CD8-positive, alpha-beta memory T cell (primary cell): ENCODE data around the gene PLA2G2F. TPM values are rescaled to one million over a fixed set of nuclear protein-coding genes. Genes with fewer than 3 reads are reported as not detected.
A peak's percentile ranks its signal among the peaks of the same experiment; 100 is the strongest.

Experiments used
- CTCF ChIA-PET: fragments of 350-600 bp; sonication (Branson Sonifier 250); formaldehyde crosslinking; loops from one replicate; lab custom pipeline; 2021; ENCODE audit warnings: antibody characterized with exemption; lab: Charles Lee
- POLR2A ChIA-PET: fragments of 350-600 bp; sonication (Branson Sonifier 250); formaldehyde crosslinking; loops from one replicate; lab custom pipeline; 2021; ENCODE audit warnings: antibody characterized with exemption; lab: Charles Lee
- DNase-seq, 5 donors: peaks; one replicate each; pipeline versions ENCODE4 v3.0.0 to v3.0.0-alpha.2; 2020 to 2022; ENCODE audit warnings: mixed read lengths in 1 of 5
- H3K27ac ChIP-seq: one replicate; pipeline ENCODE4 v1.7.0; 2013; ENCODE audit warnings: low read depth, mild to moderate bottlenecking, low read length, moderate library complexity
- H3K27me3 ChIP-seq: 2 replicates; pipeline ENCODE4 v1.7.0; 2013; ENCODE audit warnings: low read length, mild to moderate bottlenecking; ENCODE audit not compliant: insufficient read depth, poor library complexity, severe bottlenecking
- H3K36me3 ChIP-seq: 2 replicates; pipeline ENCODE4 v1.7.0; 2013; ENCODE audit warnings: mild to moderate bottlenecking, low read length, moderate library complexity; ENCODE audit not compliant: insufficient read depth
- H3K4me1 ChIP-seq: 2 replicates; pipeline ENCODE4 v1.7.0; 2013; ENCODE audit warnings: mild to moderate bottlenecking, low read length, moderate library complexity; ENCODE audit not compliant: insufficient read depth
- H3K4me3 ChIP-seq: 2 replicates; pipeline ENCODE4 v1.7.0; 2013; ENCODE audit warnings: mild to moderate bottlenecking, low read length
- H3K9me3 ChIP-seq: 2 replicates; pipeline ENCODE4 v1.7.0; 2013; ENCODE audit warnings: mild to moderate bottlenecking, low read length
- H3K27ac Mint-ChIP-seq, 8 donors: one replicate each; pipeline ENCODE4 v1.8.0; 2020 to 2021; ENCODE audit warnings: mixed read lengths in 8 of 8, mild to moderate bottlenecking in 6 of 8, inconsistent platforms in 3 of 8, moderate library complexity in 3 of 8
- H3K27me3 Mint-ChIP-seq, 2 donors: one replicate each; pipeline ENCODE4 v1.8.0; 2020 to 2021; ENCODE audit warnings: mixed read lengths in 2 of 2, mild to moderate bottlenecking in 1 of 2, moderate library complexity in 1 of 2
- H3K36me3 Mint-ChIP-seq, 3 donors: one replicate each; pipeline ENCODE4 v1.8.0; 2020 to 2021; ENCODE audit warnings: mixed read lengths in 3 of 3, inconsistent platforms in 1 of 3, mild to moderate bottlenecking in 1 of 3
- H3K4me1 Mint-ChIP-seq, 3 donors: one replicate each; pipeline ENCODE4 v1.8.0; 2020 to 2021; ENCODE audit warnings: mixed read lengths in 3 of 3, inconsistent platforms in 1 of 3, mild to moderate bottlenecking in 1 of 3
- H3K4me3 Mint-ChIP-seq, 7 donors: one replicate each; pipeline ENCODE4 v1.8.0; 2020 to 2021; ENCODE audit warnings: mixed read lengths in 7 of 7, mild to moderate bottlenecking in 6 of 7, moderate library complexity in 4 of 7, inconsistent platforms in 2 of 7
- H3K9me3 Mint-ChIP-seq, 5 donors: one replicate each; pipeline ENCODE4 v1.8.0; 2020 to 2022; ENCODE audit warnings: mixed read lengths in 5 of 5, mild to moderate bottlenecking in 3 of 5, moderate library complexity in 2 of 5, inconsistent platforms in 1 of 5
- polyA plus RNA-seq: library from polyadenylated mRNA; unstranded; fragments of 300-500 nt; fragmentation: Illumina TruSeq; gene quantifications from one replicate; pipeline ENCODE4 v1.2.3, GENCODE V29; 2021
- total RNA-seq, 2 experiments: library from RNA; stranded (reverse); gene quantifications; one replicate each; pipeline ENCODE4 v1.2.3, GENCODE V29; 2021

Gene PLA2G2F
- total and polyA plus RNA-seq, 3 experiments from 2014 or later = not detected

GRCh38 chr1:20150326-20150705, 11.2 kb downstream of the PLA2G2F start:
- Mint-ChIP-seq H3K36me3 (no peaks in the 10 kb centered on the region), H3K4me1 (peaks cover 9 to 21% (median 10%) of the 10 kb centered on the region in 3 donors), H3K4me3 (no peak overlapping the region), H3K27ac (no peak overlapping the region), H3K9me3 (no peaks in the 10 kb centered on the region), H3K27me3 (peaks cover 0 to 2% of the 10 kb centered on the region in 2 donors)
- no peaks in the 10 kb centered on the region for H3K27me3 ChIP-seq
- ChIA-PET POLR2A (no interaction called here), CTCF (no interaction called here)
- no peaks in the 10 kb centered on the region for H3K36me3 ChIP-seq
- H3K4me3 ChIP-seq = no peak overlapping the region
- no peaks in the 10 kb centered on the region for H3K4me1 ChIP-seq
- DNase-seq = no peak
- no peaks in the 10 kb centered on the region for H3K9me3 ChIP-seq
- H3K27ac ChIP-seq = no peak overlapping the region

- Histone ChIP-seq H3K9me3 (no peaks in the 10 kb centered on the region), H3K27me3 (no peaks in the 10 kb centered on the region), H3K27ac (no peak overlapping the region), H3K4me3 (no peak overlapping the region), H3K36me3 (no peaks in the 10 kb centered on the region), H3K4me1 (no peaks in the 10 kb centered on the region)
- H3K9me3 Mint-ChIP-seq = no peaks in the 10 kb centered on the region
- DNase-seq = no peak
- H3K4me3 Mint-ChIP-seq = peak overlapping the region in 1 of 7 donors; percentile 13
- POLR2A ChIA-PET = no interaction called here
- H3K27ac Mint-ChIP-seq = no peak overlapping the region
- H3K4me1 Mint-ChIP-seq = peaks cover 9 to 21% (median 10%) of the 10 kb centered on the region in 3 donors
- H3K36me3 Mint-ChIP-seq = no peaks in the 10 kb centered on the region
- peaks cover 0 to 4% of the 10 kb centered on the region in 2 donors for H3K27me3 Mint-ChIP-seq
- CTCF ChIA-PET = interaction anchor here (1.2 to 3.5 kb wide), 3 partner anchors 36 to 269 kb away, joined by 5 to 31 read pairs (median 5); partner anchors contain the start of genes OTUD3 and PLA2G2C
Measured at GRCh38 chr1:20150969-20151368, 11.8 kb downstream of the PLA2G2F start.

- H3K4me1 Mint-ChIP-seq = peaks cover 9 to 21% (median 10%) of the 10 kb centered on the region in 3 donors
- H3K27ac Mint-ChIP-seq = peak overlapping the region in 3 of 8 donors; percentile 35 to 59 (median 36)
- Histone ChIP-seq H3K4me1 (no peaks in the 10 kb centered on the region), H3K9me3 (no peaks in the 10 kb centered on the region), H3K36me3 (no peaks in the 10 kb centered on the region), H3K27ac (no peak overlapping the region), H3K27me3 (no peaks in the 10 kb centered on the region), H3K4me3 (peak overlapping the region; percentile 55)
- peaks cover 0 to under 1% (median 0%) of the 10 kb centered on the region in 5 donors for H3K9me3 Mint-ChIP-seq
- DNase-seq = peak; percentile 62 to 80 (median 71)
- CTCF ChIA-PET = interaction anchor here (0.8 to 3.5 kb wide), 16 partner anchors 8 to 342 kb away, joined by 3 to 31 read pairs (median 5); partner anchors contain the start of genes OTUD3 and PLA2G2C
- H3K36me3 Mint-ChIP-seq = no peaks in the 10 kb centered on the region
- H3K4me3 Mint-ChIP-seq = peak overlapping the region; percentile 80 to 84 (median 82)
- peaks cover 0 to 2% of the 10 kb centered on the region in 2 donors for H3K27me3 Mint-ChIP-seq
- POLR2A ChIA-PET = no interaction called here
Measured at GRCh38 chr1:20151906-20152598, 12.9 kb downstream of the PLA2G2F start.

GRCh38 chr1:20152599-20152930, 13.4 kb downstream of the PLA2G2F start:
- ChIA-PET POLR2A (no interaction called here), CTCF (interaction anchor here (0.8 to 3.5 kb wide), 17 partner anchors 9 to 342 kb away, joined by 3 to 31 read pairs (median 5); partner anchors contain the start of gene OTUD3)

GRCh38 chr1:20153000-20153418, 13.9 kb downstream of the PLA2G2F start:
- no peak overlapping the region for H3K27ac ChIP-seq
- H3K36me3 Mint-ChIP-seq = peaks cover 0 to 7% (median 0%) of the 10 kb centered on the region in 3 donors
- DNase-seq = no peak
- ChIA-PET POLR2A (interaction anchor here (0.7 kb wide), 1 partner anchor 37 kb away, joined by 12 read pairs; no protein-coding TSS in a partner anchor), CTCF (interaction anchor here (0.8 to 3.5 kb wide), 11 partner anchors 8 to 275 kb away, joined by 3 to 31 read pairs (median 4); partner anchors contain the start of gene OTUD3)
- H3K36me3 ChIP-seq = no peaks in the 10 kb centered on the region
- peaks cover 9 to 21% (median 10%) of the 10 kb centered on the region in 3 donors for H3K4me1 Mint-ChIP-seq
- no peak overlapping the region for H3K4me3 ChIP-seq
- peaks cover 0 to 3% of the 10 kb centered on the region in 2 donors for H3K27me3 Mint-ChIP-seq
- H3K9me3 ChIP-seq = no peaks in the 10 kb centered on the region
- no peaks in the 10 kb centered on the region for H3K27me3 ChIP-seq
- H3K9me3 Mint-ChIP-seq = peaks cover 0 to 7% (median 5%) of the 10 kb centered on the region in 5 donors
- no peaks in the 10 kb centered on the region for H3K4me1 ChIP-seq
- no peak overlapping the region for H3K27ac Mint-ChIP-seq
- H3K4me3 Mint-ChIP-seq = peak overlapping the region in 1 of 7 donors; percentile 44

More at GRCh38 chr1:20152599-20152930, 13.4 kb downstream of the PLA2G2F start:
- Mint-ChIP-seq H3K27ac (peak overlapping the region in 3 of 8 donors; percentile 35 to 59 (median 36)), H3K36me3 (peaks cover 0 to 4% (median 0%) of the 10 kb centered on the region in 3 donors), H3K4me1 (peaks cover 9 to 21% (median 10%) of the 10 kb centered on the region in 3 donors), H3K9me3 (peaks cover 0 to 5% (median 1%) of the 10 kb centered on the region in 5 donors), H3K4me3 (peak overlapping the region; percentile 80 to 84 (median 82)), H3K27me3 (peaks cover 0 to 3% of the 10 kb centered on the region in 2 donors)
- Histone ChIP-seq H3K27ac (no peak overlapping the region), H3K27me3 (no peaks in the 10 kb centered on the region), H3K4me3 (no peak overlapping the region), H3K4me1 (no peaks in the 10 kb centered on the region), H3K36me3 (no peaks in the 10 kb centered on the region), H3K9me3 (no peaks in the 10 kb centered on the region)
- DNase-seq = no peak

- Histone ChIP-seq H3K9me3 (peaks cover 5% of the 10 kb centered on the region), H3K36me3 (no peaks in the 10 kb centered on the region), H3K27ac (no peak overlapping the region), H3K4me1 (no peaks in the 10 kb centered on the region), H3K27me3 (no peaks in the 10 kb centered on the region), H3K4me3 (peak overlapping the region; percentile 22)
- ChIA-PET POLR2A (no interaction called here), CTCF (interaction anchor here (0.7 kb wide), 1 partner anchor 271 kb away, joined by 3 read pairs; no protein-coding TSS in a partner anchor)
- Mint-ChIP-seq H3K27ac (peak overlapping the region in 5 of 8 donors; percentile 6 to 84 (median 58)), H3K36me3 (peaks cover 0 to 19% (median 0%) of the 10 kb centered on the region in 3 donors), H3K4me3 (peak overlapping the region in 6 of 7 donors; percentile 49 to 75 (median 64)), H3K9me3 (peaks cover 0 to 19% (median 15%) of the 10 kb centered on the region in 5 donors), H3K27me3 (peaks cover 0 to 3% of the 10 kb centered on the region in 2 donors), H3K4me1 (peaks cover 9 to 21% (median 10%) of the 10 kb centered on the region in 3 donors)
- DNase-seq = no peak
Measured at GRCh38 chr1:20154301-20154831, 15.2 kb downstream of the PLA2G2F start.

GRCh38 chr1:20158358-20159070, 19.4 kb downstream of the PLA2G2F start:
- no peak for DNase-seq
- peaks cover 0 to 3% of the 10 kb centered on the region in 2 donors for H3K27me3 Mint-ChIP-seq
- POLR2A ChIA-PET = no interaction called here
- peaks cover 6 to 13% (median 10%) of the 10 kb centered on the region in 3 donors for H3K4me1 Mint-ChIP-seq
- peaks cover 10 to 58% (median 52%) of the 10 kb centered on the region in 5 donors for H3K9me3 Mint-ChIP-seq
- peaks cover 19% of the 10 kb centered on the region for H3K9me3 ChIP-seq
- H3K4me3 ChIP-seq = no peak overlapping the region
- CTCF ChIA-PET = interaction anchor here (1.4 to 1.5 kb wide), 2 partner anchors 12 to 37 kb away, joined by 3 read pairs; no protein-coding TSS in a partner anchor
- no peaks in the 10 kb centered on the region for H3K4me1 ChIP-seq
- H3K36me3 Mint-ChIP-seq = peaks cover 0 to 50% (median 2%) of the 10 kb centered on the region in 3 donors
- no peaks in the 10 kb centered on the region for H3K27me3 ChIP-seq
- H3K27ac Mint-ChIP-seq = no peak overlapping the region
- H3K4me3 Mint-ChIP-seq = no peak overlapping the region
- H3K27ac ChIP-seq = no peak overlapping the region
- no peaks in the 10 kb centered on the region for H3K36me3 ChIP-seq
